Esophagus squamous epithelium (tissue), 4 donors: Measurements from ENCODE around the gene ERCC6L2.

Experiments used
- CTCF ChIP-seq, 6 experiments: fragments of 450-650 bp in 4 of 6; fragments of 200-600 bp in 2 of 6; sonication (generic) in 2 of 6; IDR thresholded peaks; one replicate each; pipeline ENCODE4 v1.5.1; 2016 to 2019; ENCODE audit warnings: antibody characterized with exemption in 6 of 6, mild to moderate bottlenecking in 4 of 6, moderate library complexity in 4 of 6
- POLR2A ChIP-seq, 4 donors: fragments of 450-650 bp; IDR thresholded peaks; one replicate each; pipeline ENCODE4 v1.6.1; 2017; ENCODE audit warnings: antibody characterized with exemption in 4 of 4, mild to moderate bottlenecking in 4 of 4, moderate library complexity in 3 of 4

- TF ChIP-seq CTCF (IDR thresholded peaks at IDR 0.05) (no peak), POLR2A (IDR thresholded peaks at IDR 0.05) (no peak)
These were observed 101.9 kb downstream of the ERCC6L2 start for GRCh38 chr9:95977371-95977770.
